Activated CD4-positive, alpha-beta T cell treated with anti-CD3 and anti-CD28 coated beads, Interleukin-2, amount 50 U/mL, for 4 hours (primary cell): ENCODE measurements around the gene ALS2CL.

Experiments
- DNase-seq, 2 experiments: peaks; one replicate each; pipeline ENCODE4 v3.0.0-alpha.2; 2020

The ALS2CL gene

DNA sequence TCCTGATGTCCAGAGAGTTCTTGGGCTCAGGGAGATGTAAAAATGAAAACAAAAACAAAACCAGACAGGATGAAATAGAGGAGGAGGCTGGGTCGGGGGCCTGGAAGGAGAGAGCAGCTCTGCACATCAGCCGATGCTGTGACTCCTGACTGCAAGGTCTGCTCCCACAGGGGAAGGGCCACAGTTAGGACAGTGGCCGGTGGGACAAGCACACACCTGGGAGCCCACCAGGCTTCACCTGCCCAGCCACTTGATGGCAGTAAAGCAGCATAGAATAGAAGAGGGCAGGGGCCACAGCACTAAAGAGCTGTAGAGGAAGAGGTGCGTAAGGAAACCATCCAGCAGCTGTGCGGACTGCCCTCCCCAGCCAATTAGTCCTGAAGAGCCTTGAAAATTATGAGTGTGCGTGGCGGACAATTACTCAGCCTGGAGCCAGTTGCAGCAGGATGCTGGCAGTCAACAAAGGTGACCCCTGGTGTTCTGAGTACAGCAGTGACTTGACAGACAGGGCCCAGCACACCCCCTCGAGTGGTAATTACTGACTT, 29.8 kb downstream of the ALS2CL start:
- DNase-seq = no peak

GRCh38 chr3:46662771-46663551, 30.5 kb downstream of the ALS2CL start:
- DNase-seq = no peak

DNA sequence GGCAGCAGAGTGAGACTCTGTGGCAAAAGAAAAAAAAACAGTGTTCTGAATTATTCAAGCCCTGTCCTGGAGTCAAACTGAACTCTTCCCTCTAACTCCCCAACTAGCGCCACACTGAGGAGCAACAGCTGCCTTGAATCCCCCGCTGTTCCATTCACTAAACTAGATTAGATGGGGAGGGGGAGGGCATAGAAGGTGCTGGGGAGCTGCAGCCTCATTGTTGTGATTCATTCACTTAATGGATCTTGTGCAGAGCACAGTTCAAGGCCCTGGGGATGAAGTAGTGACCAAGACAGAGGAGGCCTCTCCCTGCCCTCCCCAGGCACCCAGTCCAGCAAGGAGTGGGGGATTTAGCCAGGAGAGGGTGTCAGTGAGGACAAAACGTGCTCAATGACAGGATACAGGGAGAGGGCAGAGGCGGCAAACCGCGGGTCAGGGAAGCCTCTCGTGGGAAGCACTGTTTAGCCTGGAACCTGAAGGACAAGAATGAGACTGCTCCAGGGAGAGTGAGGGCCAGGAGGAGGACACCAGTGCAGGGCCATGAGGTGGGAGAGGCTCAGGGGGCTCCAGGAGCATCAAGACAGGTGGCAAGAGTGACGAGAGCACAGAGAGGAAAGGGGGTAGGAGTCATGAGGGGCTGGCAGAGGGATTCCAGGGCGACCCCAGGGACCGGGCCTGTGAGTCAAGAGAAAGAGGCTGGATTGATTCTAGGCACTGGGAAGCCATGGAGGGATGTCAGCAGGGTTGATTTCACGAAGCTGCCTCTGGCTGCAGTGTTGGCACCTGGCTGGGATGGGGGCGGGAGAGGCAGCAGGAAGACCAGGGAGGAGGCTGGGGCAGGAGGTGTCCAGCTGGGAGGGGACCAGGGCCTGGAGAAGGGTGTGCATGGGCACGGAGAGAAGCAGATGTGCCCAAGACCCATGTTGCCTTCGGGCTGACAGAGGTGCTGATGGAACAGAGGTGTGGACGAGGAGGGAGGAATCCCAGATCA, 31.4 kb downstream of the ALS2CL start:
- DNase-seq = no peak

DNA sequence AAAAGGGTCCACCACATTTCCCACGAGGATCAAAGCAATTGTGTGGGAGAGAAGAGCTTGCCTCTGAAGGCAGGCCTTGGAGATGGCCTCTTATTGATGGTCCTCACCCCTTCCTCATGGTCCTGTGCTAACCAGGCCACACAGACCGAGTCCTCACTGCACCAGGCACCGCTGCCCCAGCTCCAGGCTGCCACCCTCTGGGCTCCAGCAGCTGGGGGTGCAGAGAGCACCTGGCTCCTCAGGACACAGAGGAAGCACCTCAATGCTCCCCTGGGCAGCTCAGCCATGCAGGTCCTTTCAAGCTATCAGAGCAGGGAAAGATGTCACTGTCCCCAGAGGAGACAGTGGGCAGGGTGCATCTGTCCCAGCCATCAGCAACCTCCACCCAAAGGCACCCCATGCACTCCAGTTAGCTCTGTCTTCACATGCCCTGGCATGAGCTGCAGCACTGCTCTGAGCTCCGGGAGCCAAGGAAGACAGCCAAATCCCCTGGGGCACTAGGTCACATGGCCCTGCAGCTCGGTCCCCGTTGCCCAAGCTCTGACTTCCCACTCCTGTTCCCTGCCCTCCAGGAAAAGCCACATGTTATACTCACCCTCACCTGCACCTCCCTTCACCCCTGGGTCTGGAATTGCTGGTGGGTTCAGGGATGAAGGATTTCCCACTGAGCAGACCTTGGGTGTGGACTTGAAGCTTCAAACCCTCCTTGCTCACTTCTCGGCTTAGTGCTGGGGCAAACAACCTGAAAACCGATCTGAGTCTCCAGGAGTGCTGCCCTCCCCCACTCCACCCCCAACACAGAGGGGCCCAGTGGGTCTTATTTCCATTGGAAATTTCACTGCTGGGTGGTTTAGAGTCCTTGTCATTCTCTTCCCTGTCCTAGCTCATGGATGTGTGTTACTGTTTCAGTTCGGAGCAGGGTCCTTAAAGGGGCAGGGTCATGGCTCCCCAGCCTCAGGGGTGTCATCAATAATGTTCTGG, 32.6 kb downstream of the ALS2CL start:
- no peak for DNase-seq

DNA sequence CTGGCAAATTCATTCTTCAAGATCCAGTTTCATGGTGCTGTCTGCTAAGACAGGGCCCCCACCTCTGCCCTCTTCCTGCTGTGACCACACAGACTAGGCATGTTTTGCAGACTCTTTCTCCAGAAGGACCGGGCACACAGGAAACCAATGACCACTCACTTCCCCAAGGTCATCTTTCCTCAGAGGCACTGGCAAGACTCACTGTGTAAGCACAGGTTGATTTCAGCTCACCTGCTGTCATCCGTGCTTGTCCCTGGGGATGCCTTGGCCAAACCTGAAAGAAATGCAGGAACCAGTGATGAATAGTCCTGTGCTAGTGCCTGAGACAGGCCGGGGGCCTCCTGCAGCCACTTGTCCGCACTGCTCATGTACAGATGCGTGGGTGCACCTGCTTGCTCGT, 33.5 kb downstream of the ALS2CL start:
- DNase-seq = no peak

GRCh38 chr3:46659285-46659684, 34.2 kb downstream of the ALS2CL start:
- DNase-seq = no peak

GRCh38 chr3:46656778-46657556, 36.5 kb downstream of the ALS2CL start:
- DNase-seq = no peak

- no peak for DNase-seq
These were observed 38.2 kb downstream of the ALS2CL start for GRCh38 chr3:46655271-46655670.

GRCh38 chr3:46651084-46651483, 42.4 kb downstream of the ALS2CL start:
- DNase-seq = no peak

DNA sequence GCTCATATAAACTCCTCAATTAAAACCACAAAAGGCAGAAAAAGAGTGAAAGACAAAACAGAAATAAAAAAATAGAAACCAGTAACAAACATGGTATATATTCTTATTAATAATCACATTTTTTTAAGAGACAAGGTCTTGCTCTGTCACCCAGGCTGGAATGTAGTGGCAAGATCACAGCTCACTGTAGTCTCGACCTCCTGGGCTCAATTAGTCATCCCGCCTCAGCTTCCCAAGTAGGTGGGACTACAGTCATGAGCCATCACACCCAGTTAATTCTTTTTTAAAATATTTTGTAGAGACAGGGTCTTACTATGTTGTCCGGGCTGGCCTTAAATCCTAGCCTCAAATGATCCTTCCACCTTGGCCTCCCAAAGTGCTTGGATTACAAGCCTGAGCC, 44.0 kb downstream of the ALS2CL start:
- DNase-seq = no peak

- no peak for DNase-seq
These were observed 45.4 kb downstream of the ALS2CL start for GRCh38 chr3:46648096-46648495.

GRCh38 chr3:46646700-46647099, 46.8 kb downstream of the ALS2CL start:
- DNase-seq = no peak

GRCh38 chr3:46643701-46644100, 49.8 kb downstream of the ALS2CL start:
- no peak for DNase-seq

GRCh38 chr3:46642971-46643370, 50.5 kb downstream of the ALS2CL start:
- DNase-seq = no peak

DNA sequence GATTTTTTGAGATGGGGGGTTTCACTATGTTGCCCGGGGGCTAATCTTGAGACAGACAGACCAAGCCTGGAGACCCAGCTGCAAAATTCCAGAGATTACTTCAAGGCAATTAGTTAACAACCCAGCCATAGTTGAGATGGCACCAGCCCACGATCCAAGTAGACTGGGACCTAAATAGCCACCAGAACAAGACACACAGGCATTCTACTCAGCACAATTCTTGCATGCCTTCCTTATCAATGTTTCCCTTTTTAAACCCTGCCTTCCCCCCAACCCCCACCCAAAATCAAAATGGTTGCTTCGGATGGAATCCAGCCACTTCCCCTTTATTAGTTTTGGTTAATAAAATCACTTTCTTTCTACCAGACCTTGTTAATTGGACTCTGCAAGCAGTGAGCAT, 52.6 kb downstream of the ALS2CL start:
- DNase-seq = no peak

DNA sequence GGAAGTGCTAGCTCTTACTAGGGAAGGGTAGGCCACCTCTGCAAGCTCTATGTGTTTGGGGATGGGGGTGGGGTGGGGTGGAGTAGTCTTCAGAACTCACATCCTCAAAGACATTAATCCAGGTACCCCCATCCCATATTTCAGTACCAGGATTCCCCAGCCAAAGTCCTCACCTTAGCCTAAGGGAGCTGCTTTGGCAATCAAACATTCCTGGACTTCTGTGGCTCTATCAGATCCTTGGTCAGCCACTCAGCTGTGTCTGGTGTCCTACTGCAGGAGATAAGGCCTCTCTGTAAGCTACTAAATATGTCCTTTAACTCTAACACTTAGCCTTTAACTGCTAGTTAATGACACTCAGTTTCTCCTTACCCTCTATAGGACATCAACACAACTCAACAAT, 54.3 kb downstream of the ALS2CL start:
- DNase-seq = no peak

- no peak for DNase-seq
These were observed 58.6 kb downstream of the ALS2CL start for GRCh38 chr3:46634856-46635255.

- DNase-seq = no peak
These were observed 60.7 kb downstream of the ALS2CL start for GRCh38 chr3:46632792-46633191.

DNA sequence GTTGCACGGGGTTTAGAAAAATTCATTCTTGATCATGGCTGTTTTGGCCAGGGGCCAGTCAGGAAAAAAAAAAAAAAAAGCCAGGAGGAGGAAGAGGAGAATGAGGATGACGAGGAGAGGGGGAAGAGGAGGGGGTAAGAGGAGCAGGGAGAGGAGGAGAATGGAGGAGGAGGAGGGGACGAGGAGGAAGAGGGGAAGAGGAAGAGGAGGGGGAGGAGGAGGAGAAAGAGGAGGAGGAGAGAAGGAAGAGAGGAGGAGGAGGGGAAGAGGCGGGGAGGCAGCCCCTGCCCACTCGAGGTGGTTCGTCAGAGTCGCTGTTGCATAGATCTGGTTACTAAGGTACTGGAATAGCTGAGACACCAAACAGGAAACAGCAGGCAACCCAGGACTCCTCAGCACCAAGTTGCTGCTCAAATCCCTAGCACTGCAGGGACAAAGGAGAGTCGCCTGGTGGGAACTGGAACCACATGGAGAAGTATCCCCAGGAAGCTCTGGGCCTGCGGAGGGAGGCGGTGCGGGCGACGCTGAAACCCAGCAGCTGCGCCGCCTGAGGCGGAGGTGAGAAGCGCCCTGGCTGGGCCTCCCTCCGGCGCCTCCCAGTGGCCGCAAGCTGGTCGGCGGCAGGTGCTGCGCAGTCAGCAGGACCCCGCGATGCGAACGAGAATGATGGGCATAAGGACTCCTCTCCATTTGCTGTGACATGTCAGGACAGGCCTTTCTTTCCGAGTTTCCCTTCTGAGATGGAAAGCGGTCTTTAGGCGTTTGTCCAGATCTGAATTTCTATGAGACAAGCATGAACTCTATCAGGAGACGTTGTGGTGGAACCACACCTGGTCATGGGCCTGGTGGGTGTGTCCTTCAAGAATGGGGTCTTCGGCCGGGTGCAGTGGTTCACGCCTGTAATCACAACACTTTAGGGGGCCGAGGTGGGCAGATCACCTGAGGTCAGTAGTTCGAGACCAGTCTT, 63.6 kb downstream of the ALS2CL start:
- peak; percentile 66 to 71 for DNase-seq

DNA sequence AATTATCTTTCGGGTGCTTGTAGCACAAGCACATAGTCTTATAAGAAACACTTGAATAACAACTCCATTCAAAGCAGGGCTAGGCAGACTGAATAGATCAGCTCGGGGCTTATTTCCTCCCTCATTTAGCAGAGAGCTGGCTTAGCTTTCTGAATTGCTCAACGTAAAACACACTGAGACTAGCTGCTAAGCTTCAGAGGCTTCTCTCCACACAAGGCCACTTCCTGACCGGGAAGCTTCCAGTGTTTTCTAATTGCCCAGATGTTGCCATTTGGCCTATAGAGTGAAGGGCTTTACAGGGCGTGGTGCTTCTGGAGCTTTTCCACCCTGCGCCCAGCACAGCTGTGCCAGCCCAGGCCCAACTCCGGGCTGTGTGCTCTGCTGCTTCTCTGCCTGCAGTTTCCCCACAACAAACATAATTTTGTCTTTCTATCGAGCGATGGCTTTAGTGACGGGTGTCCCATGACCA, 64.5 kb downstream of the ALS2CL start:
- DNase-seq = no peak
